ENCODE results near the gene RPS16.
A peak's percentile ranks its signal among the peaks of the same experiment; 100 is the strongest.

The RPS16 gene

GRCh38 chr19:39448271-39448670, 12.5 kb upstream of the RPS16 start:
- no peak for DNase-seq

GRCh38 chr19:39446365-39447084, 10.8 kb upstream of the RPS16 start:
- no peak for DNase-seq

- peak; percentile 97 to 99 for DNase-seq
These were observed 9.7 kb upstream of the RPS16 start, which contains the start of gene SUPT5H for GRCh38 chr19:39445196-39446111. SUPT5H (plus strand) TSS chr19:39445582; CDS start chr19:39445891, 309 bp downstream.

GRCh38 chr19:39444598-39445195, 8.9 kb upstream of the RPS16 start:
- DNase-seq, result no peak

GRCh38 chr19:39438270-39438934, 2.7 kb upstream of the RPS16 start:
- DNase-seq, result no peak

GRCh38 chr19:39436350-39436716, 584 bp upstream of the RPS16 start:
- DNase-seq, result no peak

GRCh38 chr19:39434123-39435076, 1.3 kb downstream of the RPS16 start:
- DNase-seq, result no peak

- no peak for DNase-seq
These were observed 2.2 kb downstream of the RPS16 start for GRCh38 chr19:39433480-39434079.

GRCh38 chr19:39432677-39433025, 3.1 kb downstream of the RPS16 start:
- DNase-seq, result no peak

GRCh38 chr19:39430675-39431593, 4.8 kb downstream of the RPS16 start:
- no peak for DNase-seq

- no peak for DNase-seq
These were observed 7.3 kb downstream of the RPS16 start for GRCh38 chr19:39428283-39429112.

- DNase-seq, result no peak
These were observed 8.0 kb downstream of the RPS16 start for GRCh38 chr19:39427707-39428106.

GRCh38 chr19:39426170-39426569, 9.6 kb downstream of the RPS16 start:
- no peak for DNase-seq

GRCh38 chr19:39425744-39426143, 10.0 kb downstream of the RPS16 start:
- DNase-seq, result no peak

- DNase-seq, result no peak
These were observed 10.8 kb downstream of the RPS16 start for GRCh38 chr19:39424934-39425333.

- DNase-seq, result no peak
These were observed 12.3 kb downstream of the RPS16 start for GRCh38 chr19:39423258-39424086.

GRCh38 chr19:39422020-39422419, 13.7 kb downstream of the RPS16 start:
- no peak for DNase-seq

GRCh38 chr19:39420769-39421168, 15.0 kb downstream of the RPS16 start:
- no peak for DNase-seq

GRCh38 chr19:39419003-39419402, 16.7 kb downstream of the RPS16 start:
- no peak for DNase-seq

Data from NCI-H1930 (cell line).